HCT116 (cell line): ENCODE data around the gene SHH. TPM values are rescaled to one million over a fixed set of nuclear protein-coding genes. Genes with fewer than 3 reads are reported as not detected.

Experiments
- ATAC-seq: fragments of 200-7000 bp; cut with Tn5 transposase; 2 replicates; pipeline ENCODE4 v1.9.1; 2020; ENCODE audit warnings: mild to moderate bottlenecking, moderate library complexity
- BruUV-seq: library from RNA; stranded (reverse); fragments of 400-500 nt; replicated peaks from 2 replicates; lab custom pipeline; 2021; lab: Mats Ljungman, UMichigan
- CTCF ChIA-PET: fragments of 300-600 bp; sonication (Branson Sonifier 250); formaldehyde crosslinking; loops from one replicate; lab custom pipeline; 2021; ENCODE audit warnings: antibody characterized with exemption; lab: Charles Lee
- POLR2A ChIA-PET: fragments of 300-600, 350-600 bp; sonication (Branson Sonifier 250); formaldehyde crosslinking; loops from one replicate; lab custom pipeline; 2021; ENCODE audit warnings: antibody characterized with exemption; lab: Charles Lee
- RAD21 ChIA-PET, 2 experiments: fragments of 300-600 bp; sonication (Branson Sonifier 250); formaldehyde crosslinking; loops; one replicate each; lab custom pipeline; 2023; ENCODE audit warnings: low total read pairs in 2 of 2; ENCODE audit not compliant: uncharacterized antibody in 2 of 2, unreplicated experiment in 2 of 2, low non-redundant PET in 1 of 2; lab: Charles Lee
- DNase-seq: peaks from one replicate; pipeline ENCODE4 v3.0.0-alpha.2; 2010; ENCODE audit warnings: low read depth, low spot score
- H2AFZ ChIP-seq: fragments of 200-600 bp; shearing (Covaris generic), sonication (generic); 2 replicates; pipeline ENCODE4 v1.6.1; 2017; ENCODE audit warnings: low read depth, mixed run types, mixed read lengths, antibody characterized with exemption, low read length; ENCODE audit not compliant: poor library complexity, severe bottlenecking
- H3K27ac ChIP-seq: 2 replicates; pipeline ENCODE4 v1.5.1; 2012; ENCODE audit warnings: low read depth, low read length
- H3K27me3 ChIP-seq: fragments of 200-600 bp; sonication (generic); 2 replicates; pipeline ENCODE4 v1.6.1; 2016; ENCODE audit warnings: mixed run types, low read length, mixed read lengths; ENCODE audit not compliant: insufficient read depth
- H3K36me3 ChIP-seq, 2 experiments: fragments of 200-500 bp in 1 of 2; fragments of 200-600 bp in 1 of 2; sonication (Bioruptor generic) in 1 of 2; sonication (generic) in 1 of 2; 2 replicates each; pipeline versions ENCODE4 v1.5.1 to v1.6.1; 2014 to 2016; ENCODE audit warnings: low read length in 2 of 2, inconsistent platforms in 1 of 2, mixed read lengths in 1 of 2, mixed run types in 1 of 2; ENCODE audit not compliant: insufficient read depth in 2 of 2, control insufficient read depth in 1 of 2
- H3K4me1 ChIP-seq, 2 experiments: fragments of 200-600 bp in 1 of 2; sonication (generic) in 1 of 2; 2 replicates each; pipeline versions ENCODE4 v1.5.1 to v1.6.1; 2012 to 2017; ENCODE audit warnings: low read length in 2 of 2, inconsistent platforms in 1 of 2, mild to moderate bottlenecking in 1 of 2, mixed read lengths in 1 of 2, mixed run types in 1 of 2, moderate library complexity in 1 of 2; ENCODE audit not compliant: insufficient read depth in 2 of 2, control insufficient read depth in 1 of 2
- H3K4me2 ChIP-seq: fragments of 200-600 bp; sonication (generic); 2 replicates; pipeline ENCODE4 v1.6.1; 2017; ENCODE audit warnings: mixed run types, low read length, mixed read lengths
- H3K4me3 ChIP-seq, 2 experiments: fragments of 200-600 bp in 1 of 2; sonication (generic) in 1 of 2; replicated peaks in 1 of 2; 2 replicates each; pipeline ENCODE4 v1.5.1; 2011 to 2016; ENCODE audit warnings: low read length in 2 of 2, control low read depth in 1 of 2, low read depth in 1 of 2, mild to moderate bottlenecking in 1 of 2, mixed read lengths in 1 of 2, mixed run types in 1 of 2
- H3K79me2 ChIP-seq: fragments of 200-600 bp; sonication (generic); 2 replicates; pipeline ENCODE4 v1.6.1; 2017; ENCODE audit warnings: mild to moderate bottlenecking, mixed run types, low read length, moderate library complexity, mixed read lengths; ENCODE audit not compliant: insufficient read depth
- H3K9ac ChIP-seq: fragments of 200-600 bp; sonication (generic); 2 replicates; pipeline ENCODE4 v1.6.1; 2016; ENCODE audit warnings: low read length, mixed read lengths
- H3K9me2 ChIP-seq: fragments of 200-600 bp; sonication (generic), shearing (Covaris generic); 2 replicates; pipeline ENCODE4 v1.6.1; 2017; ENCODE audit warnings: mixed run types, mild to moderate bottlenecking, moderate library complexity; ENCODE audit not compliant: insufficient read depth
- H3K9me3 ChIP-seq, 2 experiments: fragments of 200-500 bp in 1 of 2; fragments of 200-600 bp in 1 of 2; sonication (Bioruptor generic) in 1 of 2; sonication (generic) in 1 of 2; 2 replicates each; pipeline ENCODE4 v1.6.1; 2014 to 2017; ENCODE audit warnings: low read length in 2 of 2, mixed read lengths in 2 of 2, inconsistent platforms in 1 of 2, low read depth in 1 of 2, mild to moderate bottlenecking in 1 of 2, mixed run types in 1 of 2, moderate library complexity in 1 of 2; ENCODE audit not compliant: control insufficient read depth in 1 of 2, insufficient read depth in 1 of 2
- H4K20me1 ChIP-seq: fragments of 200-600 bp; sonication (generic), shearing (Covaris generic); 2 replicates; pipeline ENCODE4 v1.6.1; 2017; ENCODE audit warnings: mixed run types, mild to moderate bottlenecking, moderate library complexity; ENCODE audit not compliant: insufficient read depth
- CEBPB ChIP-seq: IDR thresholded peaks from 2 replicates; pipeline ENCODE4 v1.6.1; 2012; ENCODE audit warnings: low read depth
- EGR1 ChIP-seq: IDR thresholded peaks from 2 replicates; pipeline ENCODE4 v1.6.1; 2012; ENCODE audit warnings: low read depth
- EZH2 ChIP-seq: fragments of 200-600 bp; sonication (generic); IDR thresholded peaks from 2 replicates; pipeline ENCODE4 v1.6.1; 2017; ENCODE audit warnings: antibody characterized with exemption, mixed run types
- EZH2phosphoT487 ChIP-seq: fragments of 200-600 bp; IDR thresholded peaks from 2 replicates; pipeline ENCODE4 v1.6.1; 2018; ENCODE audit warnings: antibody characterized with exemption, borderline replicate concordance
- POLR2A ChIP-seq: IDR thresholded peaks from 2 replicates; pipeline ENCODE4 v1.7.0; 2011; ENCODE audit warnings: borderline replicate concordance; ENCODE audit not compliant: insufficient read depth, insufficient read length; ENCODE audit errors: extremely low read depth
- POLR2AphosphoS5 ChIP-seq: IDR thresholded peaks from 2 replicates; pipeline ENCODE4 v1.6.1; 2011; ENCODE audit warnings: mild to moderate bottlenecking, low read depth, low read length, moderate library complexity
- RAD21 ChIP-seq: IDR thresholded peaks from 2 replicates; pipeline ENCODE4 v1.6.1; 2012; ENCODE audit warnings: low read depth, mild to moderate bottlenecking
- SP1 ChIP-seq: IDR thresholded peaks from 2 replicates; pipeline ENCODE4 v1.6.1; 2012; ENCODE audit warnings: low read depth
- SRF ChIP-seq: IDR thresholded peaks from 2 replicates; pipeline ENCODE4 v1.6.1; 2012; ENCODE audit warnings: low read depth
- TCF7L2 ChIP-seq: IDR thresholded peaks from 2 replicates; pipeline ENCODE4 v1.7.0; 2011; ENCODE audit warnings: borderline replicate concordance, inconsistent platforms; ENCODE audit not compliant: insufficient read depth, insufficient read length; ENCODE audit errors: extremely low read depth
- YY1 ChIP-seq: IDR thresholded peaks from 2 replicates; pipeline ENCODE4 v1.6.1; 2011; ENCODE audit warnings: low read length, low read depth, moderate library complexity, mild to moderate bottlenecking; ENCODE audit not compliant: insufficient replicate concordance; ENCODE audit errors: extremely low read depth
- intact Hi-C: fragments of 100-400 bp; cut with micrococcal nuclease; formaldehyde crosslinking; loops from 2 replicates; pipeline ENCODE4 v1.10.0; 2022
- total RNA-seq: library from RNA; stranded (reverse); gene quantifications from one replicate; pipeline ENCODE4 v1.2.1, GENCODE V29; 2021; ENCODE audit not compliant: unreplicated experiment
- TF ChIP-seq, protein P1 (sequence below): IDR thresholded peaks from 2 replicates; pipeline ENCODE4 v1.6.1; 2011; ENCODE audit warnings: mild to moderate bottlenecking, low read length, moderate library complexity; ENCODE audit not compliant: insufficient replicate concordance; ENCODE audit errors: extremely low read depth
- TF ChIP-seq, protein P2 (sequence below), 3 experiments: fragments of 200-600 bp in 1 of 3; sonication (generic) in 1 of 3; IDR thresholded peaks in 2 of 3; conservative IDR thresholded peaks in 1 of 3; 2 replicates each; pipeline ENCODE4 v1.5.1; 2012 to 2017; ENCODE audit warnings: low read depth in 2 of 3, low read length in 2 of 3, antibody characterized with exemption in 1 of 3, borderline replicate concordance in 1 of 3, control low read depth in 1 of 3, mild to moderate bottlenecking in 1 of 3, mixed read lengths in 1 of 3, mixed run types in 1 of 3, moderate library complexity in 1 of 3; ENCODE audit not compliant: insufficient read depth in 1 of 3

The SHH gene
- total RNA-seq, 1 experiment from 2014 or later: 0.32 TPM

DNA sequence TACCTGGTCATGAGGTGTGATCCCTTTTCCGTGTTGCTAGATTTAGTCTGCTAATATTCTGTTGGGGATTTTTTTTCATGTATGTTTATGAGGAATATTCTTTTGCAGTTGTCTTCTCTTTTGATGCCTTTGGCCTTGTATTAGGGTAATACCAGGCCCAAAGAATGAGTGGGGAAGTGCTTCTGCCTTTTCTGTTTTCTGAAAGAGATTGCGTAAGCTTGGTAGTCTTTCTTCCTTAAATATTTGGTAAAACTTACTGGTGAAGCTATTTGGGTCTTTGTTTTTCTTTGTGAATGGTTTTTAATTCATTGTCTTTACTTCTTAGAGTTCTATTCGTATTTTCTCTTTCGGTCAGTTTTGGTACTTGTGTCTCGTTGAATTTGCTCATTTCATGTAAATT, 51.1 kb downstream of the SHH start:
- POLR2A ChIA-PET: no interaction called here
- no peaks in the 10 kb centered on the region for H3K9me2 ChIP-seq
- H3K4me1 ChIP-seq: no peaks in the 10 kb centered on the region
- no peak overlapping the region for H3K4me3 ChIP-seq
- no peak overlapping the region for H3K9ac ChIP-seq
- intact Hi-C loops: no loop called here
- no peaks in the 10 kb centered on the region for H3K27me3 ChIP-seq
- no peak for TF ChIP-seq EZH2
- TF ChIP-seq, protein P1, sequence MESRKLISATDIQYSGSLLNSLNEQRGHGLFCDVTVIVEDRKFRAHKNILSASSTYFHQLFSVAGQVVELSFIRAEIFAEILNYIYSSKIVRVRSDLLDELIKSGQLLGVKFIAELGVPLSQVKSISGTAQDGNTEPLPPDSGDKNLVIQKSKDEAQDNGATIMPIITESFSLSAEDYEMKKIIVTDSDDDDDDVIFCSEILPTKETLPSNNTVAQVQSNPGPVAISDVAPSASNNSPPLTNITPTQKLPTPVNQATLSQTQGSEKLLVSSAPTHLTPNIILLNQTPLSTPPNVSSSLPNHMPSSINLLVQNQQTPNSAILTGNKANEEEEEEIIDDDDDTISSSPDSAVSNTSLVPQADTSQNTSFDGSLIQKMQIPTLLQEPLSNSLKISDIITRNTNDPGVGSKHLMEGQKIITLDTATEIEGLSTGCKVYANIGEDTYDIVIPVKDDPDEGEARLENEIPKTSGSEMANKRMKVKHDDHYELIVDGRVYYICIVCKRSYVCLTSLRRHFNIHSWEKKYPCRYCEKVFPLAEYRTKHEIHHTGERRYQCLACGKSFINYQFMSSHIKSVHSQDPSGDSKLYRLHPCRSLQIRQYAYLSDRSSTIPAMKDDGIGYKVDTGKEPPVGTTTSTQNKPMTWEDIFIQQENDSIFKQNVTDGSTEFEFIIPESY: no peak
- no peak for TF ChIP-seq EGR1
- no peak for TF ChIP-seq YY1
- no peak for TF ChIP-seq SP1
- TF ChIP-seq RAD21: no peak
- no peak for TF ChIP-seq SRF
- TF ChIP-seq, protein P2, sequence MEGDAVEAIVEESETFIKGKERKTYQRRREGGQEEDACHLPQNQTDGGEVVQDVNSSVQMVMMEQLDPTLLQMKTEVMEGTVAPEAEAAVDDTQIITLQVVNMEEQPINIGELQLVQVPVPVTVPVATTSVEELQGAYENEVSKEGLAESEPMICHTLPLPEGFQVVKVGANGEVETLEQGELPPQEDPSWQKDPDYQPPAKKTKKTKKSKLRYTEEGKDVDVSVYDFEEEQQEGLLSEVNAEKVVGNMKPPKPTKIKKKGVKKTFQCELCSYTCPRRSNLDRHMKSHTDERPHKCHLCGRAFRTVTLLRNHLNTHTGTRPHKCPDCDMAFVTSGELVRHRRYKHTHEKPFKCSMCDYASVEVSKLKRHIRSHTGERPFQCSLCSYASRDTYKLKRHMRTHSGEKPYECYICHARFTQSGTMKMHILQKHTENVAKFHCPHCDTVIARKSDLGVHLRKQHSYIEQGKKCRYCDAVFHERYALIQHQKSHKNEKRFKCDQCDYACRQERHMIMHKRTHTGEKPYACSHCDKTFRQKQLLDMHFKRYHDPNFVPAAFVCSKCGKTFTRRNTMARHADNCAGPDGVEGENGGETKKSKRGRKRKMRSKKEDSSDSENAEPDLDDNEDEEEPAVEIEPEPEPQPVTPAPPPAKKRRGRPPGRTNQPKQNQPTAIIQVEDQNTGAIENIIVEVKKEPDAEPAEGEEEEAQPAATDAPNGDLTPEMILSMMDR (IDR thresholded peaks at IDR 0.05 in 2 of 3, conservative IDR thresholded peaks at IDR 0.05 in 1 of 3; ENCODE audit: borderline replicate concordance in 1 of 3, insufficient read depth in 1 of 3, low read depth in 2 of 3, low read length in 2 of 3): no peak
- no peak for TF ChIP-seq EZH2phosphoT487
- no peak for TF ChIP-seq TCF7L2
- no peak for TF ChIP-seq POLR2A
- no peak for TF ChIP-seq POLR2AphosphoS5
- no peak for TF ChIP-seq CEBPB
- TF ChIP-seq, all 23 proteins: peak for 0
- BruUV-seq: no TSS peak
- Histone ChIP-seq H3K4me2 (no peak overlapping the region), H3K27ac (no peak overlapping the region), H3K9me3 (no peaks in the 10 kb centered on the region), H3K36me3 (no peaks in the 10 kb centered on the region; a peak in 2 of 4 replicates), H2AFZ (no peak overlapping the region), H4K20me1 (no peaks in the 10 kb centered on the region; the same call in none of the 2 replicates), H3K79me2 (peaks cover 45% of the 10 kb centered on the region)
- DNase-seq: no peak
- CTCF ChIA-PET: no interaction called here
- RAD21 ChIA-PET: no interaction called here
- ATAC-seq: no peak
